Right atrium auricular region (tissue), 2 donors: ENCODE measurements around the gene LRTM2. TPM values are rescaled to one million over a fixed set of nuclear protein-coding genes. Genes with fewer than 3 reads are reported as not detected.

ENCODE experiments used
- DNase-seq: peaks from one replicate; pipeline ENCODE4 v3.0.0-alpha.2; 2019; ENCODE audit warnings: low spot score
- H3K27ac ChIP-seq, 2 donors: fragments of 200-600 bp; sonication (generic); 1 replicate in 1 of 2; 2 replicates in 1 of 2; pipeline ENCODE4 v1.5.1; 2016 to 2019
- H3K27me3 ChIP-seq, 2 donors: fragments of 200-600 bp; sonication (generic); one replicate each; pipeline versions ENCODE4 v1.5.1 to v1.6.0; 2017 to 2019
- H3K36me3 ChIP-seq: fragments of 200-600 bp; sonication (generic); one replicate; pipeline ENCODE4 v1.5.1; 2016
- H3K4me1 ChIP-seq, 2 donors: fragments of 200-600 bp; sonication (generic); one replicate each; pipeline versions ENCODE4 v1.5.1 to v1.6.0; 2017 to 2019
- H3K4me3 ChIP-seq, 2 donors: fragments of 200-600 bp; sonication (generic); 1 replicate in 1 of 2; 2 replicates in 1 of 2; pipeline ENCODE4 v1.5.1; 2017 to 2019; ENCODE audit warnings: mild to moderate bottlenecking in 1 of 2, moderate library complexity in 1 of 2
- H3K9me3 ChIP-seq, 2 donors: fragments of 200-600 bp; sonication (generic); one replicate each; pipeline ENCODE4 v1.5.1; 2019
- total RNA-seq, 2 donors: library from RNA; depleted of rRNA; stranded (reverse); fragments of >200 nt; gene quantifications; one replicate each; pipeline ENCODE4 v1.1.0, GENCODE V29; 2016
- TF ChIP-seq, protein P1 (sequence below), 2 donors: fragments of 200-600 bp; sonication (generic); IDR thresholded peaks; one replicate each; pipeline ENCODE4 v1.5.1; 2019; ENCODE audit warnings: antibody characterized with exemption in 2 of 2

LRTM2 gene
- total RNA-seq, 2 donors from 2014 or later: not detected

DNA sequence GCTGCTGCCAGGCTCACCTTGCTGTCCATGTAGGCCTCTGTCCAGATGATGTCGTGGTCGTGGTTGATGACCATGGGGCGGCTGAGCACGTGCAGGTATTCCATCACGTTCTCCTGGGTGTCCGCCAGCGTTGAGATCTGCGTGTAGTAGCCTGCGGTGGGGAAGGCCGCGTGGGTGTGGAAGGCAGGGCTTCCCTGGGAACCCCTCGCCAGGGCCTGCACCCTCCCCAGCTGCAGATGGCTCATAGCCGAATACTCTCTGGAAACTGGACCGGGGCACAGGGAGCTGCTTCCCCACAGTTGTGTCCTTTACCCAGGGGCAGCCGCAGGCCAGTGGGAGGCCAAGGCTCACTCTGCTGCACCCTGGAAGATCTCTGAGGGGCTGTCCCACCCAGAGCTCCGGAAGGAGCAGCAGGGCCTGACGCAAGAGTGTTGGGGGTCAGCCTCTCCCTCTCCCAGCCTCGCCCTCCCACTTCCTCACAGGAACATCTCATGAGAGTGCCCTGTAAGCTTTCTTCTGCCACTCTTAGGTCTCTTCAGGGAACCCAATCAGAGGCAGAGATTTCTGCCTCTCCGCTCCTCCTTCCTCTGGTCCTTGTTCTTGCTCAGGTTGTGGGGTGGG is 62.6 kb downstream of the LRTM2 start:
- DNase-seq: peak; percentile 43
- Histone ChIP-seq H3K9me3 (no peaks in the 10 kb centered on the region), H3K36me3 (no peaks in the 10 kb centered on the region), H3K27ac (no peak overlapping the region), H3K4me1 (no peaks in the 10 kb centered on the region), H3K4me3 (no peak overlapping the region), H3K27me3 (no peaks in the 10 kb centered on the region)
- TF ChIP-seq, protein P1, sequence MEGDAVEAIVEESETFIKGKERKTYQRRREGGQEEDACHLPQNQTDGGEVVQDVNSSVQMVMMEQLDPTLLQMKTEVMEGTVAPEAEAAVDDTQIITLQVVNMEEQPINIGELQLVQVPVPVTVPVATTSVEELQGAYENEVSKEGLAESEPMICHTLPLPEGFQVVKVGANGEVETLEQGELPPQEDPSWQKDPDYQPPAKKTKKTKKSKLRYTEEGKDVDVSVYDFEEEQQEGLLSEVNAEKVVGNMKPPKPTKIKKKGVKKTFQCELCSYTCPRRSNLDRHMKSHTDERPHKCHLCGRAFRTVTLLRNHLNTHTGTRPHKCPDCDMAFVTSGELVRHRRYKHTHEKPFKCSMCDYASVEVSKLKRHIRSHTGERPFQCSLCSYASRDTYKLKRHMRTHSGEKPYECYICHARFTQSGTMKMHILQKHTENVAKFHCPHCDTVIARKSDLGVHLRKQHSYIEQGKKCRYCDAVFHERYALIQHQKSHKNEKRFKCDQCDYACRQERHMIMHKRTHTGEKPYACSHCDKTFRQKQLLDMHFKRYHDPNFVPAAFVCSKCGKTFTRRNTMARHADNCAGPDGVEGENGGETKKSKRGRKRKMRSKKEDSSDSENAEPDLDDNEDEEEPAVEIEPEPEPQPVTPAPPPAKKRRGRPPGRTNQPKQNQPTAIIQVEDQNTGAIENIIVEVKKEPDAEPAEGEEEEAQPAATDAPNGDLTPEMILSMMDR (IDR thresholded peaks at IDR 0.05): no peak

DNA sequence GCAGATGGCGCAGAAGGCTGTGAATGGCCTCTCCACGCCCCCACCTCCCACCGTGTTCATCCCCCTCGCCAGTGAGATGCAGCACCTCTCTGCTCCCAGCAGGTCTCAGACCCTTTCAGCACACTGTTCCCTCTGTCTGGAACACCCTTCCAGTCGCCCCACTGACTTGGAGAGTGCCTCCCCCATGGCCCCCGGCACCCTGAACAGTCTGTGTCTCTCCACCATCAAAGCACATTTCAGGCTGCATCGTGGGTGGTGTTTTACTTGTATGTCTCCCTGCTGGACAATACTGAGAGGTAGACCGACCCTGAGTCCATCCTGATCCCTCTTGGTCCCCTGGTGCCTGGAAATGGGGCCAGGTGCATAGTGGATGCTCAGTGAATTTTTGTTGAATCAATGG is 63.1 kb downstream of the LRTM2 start:
- Histone ChIP-seq H3K4me1 (no peaks in the 10 kb centered on the region), H3K36me3 (no peaks in the 10 kb centered on the region), H3K9me3 (no peaks in the 10 kb centered on the region), H3K27me3 (no peaks in the 10 kb centered on the region), H3K27ac (no peak overlapping the region), H3K4me3 (no peak overlapping the region)
- DNase-seq: no peak
- TF ChIP-seq, protein P1 (IDR thresholded peaks at IDR 0.05): no peak

DNA sequence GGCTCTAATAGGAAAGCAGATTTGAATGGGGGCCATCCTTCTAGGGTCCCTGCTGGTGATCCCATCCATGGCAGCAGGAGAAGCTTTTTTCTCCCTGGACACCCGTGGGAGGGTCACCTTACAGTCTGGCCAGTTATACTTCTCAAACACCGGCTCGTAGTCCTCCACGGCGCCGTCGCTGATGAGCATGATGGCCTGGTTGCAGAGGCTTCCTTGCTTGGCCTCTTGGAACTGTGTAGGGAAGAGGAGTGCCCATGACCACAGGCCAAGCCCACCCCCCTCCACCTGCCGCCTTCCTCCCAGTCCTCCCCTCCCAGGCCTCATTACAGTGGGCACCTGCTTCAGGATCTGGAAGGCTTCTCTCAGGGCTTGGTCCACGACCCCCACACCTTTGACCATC is 64.3 kb downstream of the LRTM2 start:
- Histone ChIP-seq H3K9me3 (no peaks in the 10 kb centered on the region), H3K27ac (no peak overlapping the region), H3K4me1 (no peaks in the 10 kb centered on the region), H3K36me3 (no peaks in the 10 kb centered on the region), H3K27me3 (no peaks in the 10 kb centered on the region), H3K4me3 (no peak overlapping the region)
- TF ChIP-seq, protein P1 (IDR thresholded peaks at IDR 0.05): no peak
- DNase-seq: peak; percentile 42

DNA sequence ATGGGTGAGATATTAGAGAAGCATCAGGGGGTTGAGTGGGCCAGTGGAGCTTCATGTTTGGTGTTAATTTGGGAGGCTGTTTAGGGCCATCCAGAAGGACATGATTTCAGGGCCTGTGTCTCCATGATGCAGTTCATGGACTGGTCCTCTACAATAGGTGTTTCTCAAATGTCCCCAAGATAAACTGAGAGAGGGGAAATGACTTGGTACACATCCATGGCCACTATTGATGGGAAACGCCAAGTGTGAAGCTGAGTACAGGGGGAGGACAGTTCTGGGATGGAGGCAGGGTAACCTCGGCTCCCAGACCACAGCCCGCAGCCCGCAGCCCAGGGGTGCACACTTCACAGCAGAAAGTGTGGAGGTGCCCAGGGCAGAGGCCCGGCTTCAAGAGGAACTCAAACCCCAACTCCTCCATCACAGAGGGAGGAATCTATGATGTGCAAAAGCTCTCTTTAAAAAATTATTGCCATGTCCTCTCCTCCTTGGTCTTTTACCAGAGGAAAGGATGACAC is 64.8 kb downstream of the LRTM2 start:
- no peaks in the 10 kb centered on the region for H3K9me3 ChIP-seq
- H3K27ac ChIP-seq: no peak overlapping the region
- H3K36me3 ChIP-seq: no peaks in the 10 kb centered on the region
- no peaks in the 10 kb centered on the region for H3K27me3 ChIP-seq
- H3K4me1 ChIP-seq: no peaks in the 10 kb centered on the region
- peak; percentile 26 for DNase-seq
- no peak overlapping the region for H3K4me3 ChIP-seq
- TF ChIP-seq, protein P1 (IDR thresholded peaks at IDR 0.05): no peak

DNA sequence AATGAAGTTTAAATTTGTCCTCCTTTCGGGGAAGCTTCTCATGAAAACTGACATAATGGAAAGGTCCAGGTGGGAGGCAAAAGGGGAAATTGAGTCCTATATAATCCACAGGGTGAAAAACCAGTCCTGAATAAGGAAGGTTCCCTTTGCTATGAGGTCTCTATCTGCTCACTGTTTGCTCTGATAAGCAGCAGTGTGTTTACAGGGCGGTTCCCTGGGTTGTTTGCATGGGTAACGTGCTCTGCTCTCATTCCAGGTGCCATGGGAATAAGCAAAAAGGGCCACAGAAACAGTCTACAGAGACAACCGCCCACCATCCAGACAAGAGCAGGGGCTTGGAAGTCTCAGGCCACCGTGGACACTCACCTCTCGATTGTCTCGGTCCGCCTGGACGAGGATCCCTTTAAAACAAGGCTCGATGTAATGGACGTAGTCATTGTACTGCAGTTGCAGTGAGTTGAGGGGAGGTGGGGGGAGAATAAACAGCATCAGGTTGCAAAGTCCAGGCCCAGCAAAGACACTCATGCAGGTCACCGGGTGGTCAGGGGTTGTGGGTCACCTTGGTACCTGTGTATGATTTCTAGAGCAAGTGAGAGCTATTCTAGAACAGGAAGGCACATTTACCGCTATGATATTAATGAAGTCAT is 65.4 kb downstream of the LRTM2 start:
- Histone ChIP-seq H3K27ac (no peak overlapping the region), H3K27me3 (no peaks in the 10 kb centered on the region), H3K36me3 (no peaks in the 10 kb centered on the region), H3K4me1 (no peaks in the 10 kb centered on the region), H3K4me3 (no peak overlapping the region), H3K9me3 (no peaks in the 10 kb centered on the region)
- TF ChIP-seq, protein P1 (IDR thresholded peaks at IDR 0.05): no peak
- DNase-seq: peak; percentile 23

Other genes with a start within 250 kb of the LRTM2 start
- gene FBXL14, start 226.0 kb upstream of the LRTM2 start, total RNA-seq: 10 to 100 TPM in 1 of 2 donors, 1 to 10 TPM in 1; 6.3 to 11.3 TPM
- gene WNT5B, start 191.3 kb upstream of the LRTM2 start, total RNA-seq: 1 to 10 TPM; 1.5 to 3.0 TPM
- 10 to 100 TPM; 19.7 to 23.3 TPM for gene ADIPOR2, start 129.5 kb upstream of the LRTM2 start, total RNA-seq
- 1 to 10 TPM; 1.6 to 4.1 TPM for gene CACNA2D4, start 98.1 kb downstream of the LRTM2 start, total RNA-seq
- gene DCP1B, start 183.9 kb downstream of the LRTM2 start, total RNA-seq: 1 to 10 TPM; 5.8 to 6.2 TPM
- 10 to 100 TPM; 83.1 to 93.6 TPM for gene CACNA1C, start 232.4 kb downstream of the LRTM2 start, total RNA-seq